ENCODE results near the gene DGKI. TPM values are rescaled to one million over a fixed set of nuclear protein-coding genes. Genes with fewer than 3 reads are reported as not detected.

Gene DGKI
- total RNA-seq, 1 experiment from 2014 or later = 0.15 TPM

DNA sequence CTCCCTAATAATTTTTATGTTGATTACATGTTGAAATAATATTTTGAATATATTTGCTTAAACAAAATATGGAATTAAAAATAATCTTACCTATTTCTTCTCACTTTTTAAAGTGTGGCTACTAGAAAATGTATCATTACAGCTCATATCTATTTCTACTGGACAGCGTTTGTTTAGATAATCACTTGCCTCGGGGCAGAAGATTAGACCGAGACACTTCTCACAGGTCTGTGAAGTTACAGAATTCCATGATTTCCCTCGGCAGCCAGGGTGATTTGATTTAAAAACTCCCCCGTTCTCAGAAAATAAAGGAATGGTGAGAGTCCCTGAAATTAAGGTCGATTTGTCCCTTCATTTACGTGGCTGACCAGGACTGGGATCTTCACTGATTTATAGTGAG is 162.5 kb downstream of the DGKI start:
- Histone ChIP-seq H3K9ac (ENCODE audit: low read length) (no peak overlapping the region), H3K79me2 (ENCODE audit: insufficient read depth, low read length) (no peaks in the 10 kb centered on the region), H3K4me1 (ENCODE audit: control insufficient read depth in 1 of 2, insufficient read depth in 2 of 2, low read length in 2 of 2) (no peaks in the 10 kb centered on the region), H4K20me1 (ENCODE audit: insufficient read depth) (no peaks in the 10 kb centered on the region), H2AFZ (ENCODE audit: low read depth, low read length, poor library complexity, severe bottlenecking) (no peak overlapping the region), H3K4me3 (replicated peaks in 1 of 2; ENCODE audit: low read depth in 1 of 2, low read length in 2 of 2) (no peak overlapping the region), H3K9me3 (ENCODE audit: control insufficient read depth in 1 of 2, insufficient read depth in 1 of 2, low read depth in 1 of 2, low read length in 2 of 2) (no peaks in the 10 kb centered on the region), H3K27ac (ENCODE audit: low read depth, low read length) (no peak overlapping the region), H3K4me2 (ENCODE audit: low read length) (no peak overlapping the region), H3K36me3 (ENCODE audit: control insufficient read depth in 1 of 2, insufficient read depth in 2 of 2, low read length in 2 of 2) (no peaks in the 10 kb centered on the region), H3K27me3 (ENCODE audit: insufficient read depth, low read length) (peaks cover 39% of the 10 kb centered on the region), H3K9me2 (ENCODE audit: insufficient read depth) (no peaks in the 10 kb centered on the region)
- intact Hi-C loops (cut with micrococcal nuclease) = no loop called here
- DNase-seq (ENCODE audit: low read depth, low spot score) (no peak), ATAC-seq (no peak)
- ChIA-PET CTCF (no interaction called here), RAD21 (ENCODE audit: low non-redundant PET in 1 of 2, low total read pairs in 2 of 2, uncharacterized antibody in 2 of 2, unreplicated experiment in 2 of 2) (no interaction called here), POLR2A (no interaction called here)
- no peak for TF ChIP-seq YY1 (IDR thresholded peaks at IDR 0.05; ENCODE audit: extremely low read depth, insufficient replicate concordance, low read depth, low read length)
- TF ChIP-seq, protein P1, sequence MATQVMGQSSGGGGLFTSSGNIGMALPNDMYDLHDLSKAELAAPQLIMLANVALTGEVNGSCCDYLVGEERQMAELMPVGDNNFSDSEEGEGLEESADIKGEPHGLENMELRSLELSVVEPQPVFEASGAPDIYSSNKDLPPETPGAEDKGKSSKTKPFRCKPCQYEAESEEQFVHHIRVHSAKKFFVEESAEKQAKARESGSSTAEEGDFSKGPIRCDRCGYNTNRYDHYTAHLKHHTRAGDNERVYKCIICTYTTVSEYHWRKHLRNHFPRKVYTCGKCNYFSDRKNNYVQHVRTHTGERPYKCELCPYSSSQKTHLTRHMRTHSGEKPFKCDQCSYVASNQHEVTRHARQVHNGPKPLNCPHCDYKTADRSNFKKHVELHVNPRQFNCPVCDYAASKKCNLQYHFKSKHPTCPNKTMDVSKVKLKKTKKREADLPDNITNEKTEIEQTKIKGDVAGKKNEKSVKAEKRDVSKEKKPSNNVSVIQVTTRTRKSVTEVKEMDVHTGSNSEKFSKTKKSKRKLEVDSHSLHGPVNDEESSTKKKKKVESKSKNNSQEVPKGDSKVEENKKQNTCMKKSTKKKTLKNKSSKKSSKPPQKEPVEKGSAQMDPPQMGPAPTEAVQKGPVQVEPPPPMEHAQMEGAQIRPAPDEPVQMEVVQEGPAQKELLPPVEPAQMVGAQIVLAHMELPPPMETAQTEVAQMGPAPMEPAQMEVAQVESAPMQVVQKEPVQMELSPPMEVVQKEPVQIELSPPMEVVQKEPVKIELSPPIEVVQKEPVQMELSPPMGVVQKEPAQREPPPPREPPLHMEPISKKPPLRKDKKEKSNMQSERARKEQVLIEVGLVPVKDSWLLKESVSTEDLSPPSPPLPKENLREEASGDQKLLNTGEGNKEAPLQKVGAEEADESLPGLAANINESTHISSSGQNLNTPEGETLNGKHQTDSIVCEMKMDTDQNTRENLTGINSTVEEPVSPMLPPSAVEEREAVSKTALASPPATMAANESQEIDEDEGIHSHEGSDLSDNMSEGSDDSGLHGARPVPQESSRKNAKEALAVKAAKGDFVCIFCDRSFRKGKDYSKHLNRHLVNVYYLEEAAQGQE (IDR thresholded peaks at IDR 0.05; ENCODE audit: low read depth) = no peak
- TF ChIP-seq SRF (IDR thresholded peaks at IDR 0.05; ENCODE audit: low read depth) = no peak
- no peak for TF ChIP-seq ZNF274 (IDR thresholded peaks at IDR 0.05; ENCODE audit: low read depth, low read length)
- TF ChIP-seq JUND (IDR thresholded peaks at IDR 0.05) = no peak
- TF ChIP-seq POLR2A (IDR thresholded peaks at IDR 0.05; ENCODE audit: borderline replicate concordance, extremely low read depth, insufficient read depth, insufficient read length) = no peak
- TF ChIP-seq ZFX (IDR thresholded peaks at IDR 0.05) = no peak
- TF ChIP-seq CBX3 (IDR thresholded peaks at IDR 0.05; ENCODE audit: low read depth) = no peak
- TF ChIP-seq RAD21 (IDR thresholded peaks at IDR 0.05; ENCODE audit: low read depth) = no peak
- no peak for TF ChIP-seq TCF7L2 (IDR thresholded peaks at IDR 0.05; ENCODE audit: borderline replicate concordance, extremely low read depth, insufficient read depth, insufficient read length)
- TF ChIP-seq SP1 (IDR thresholded peaks at IDR 0.05; ENCODE audit: low read depth) = no peak
- no peak for TF ChIP-seq EGR1 (IDR thresholded peaks at IDR 0.05; ENCODE audit: low read depth)
- no peak for TF ChIP-seq CEBPB (IDR thresholded peaks at IDR 0.05; ENCODE audit: low read depth)
- TF ChIP-seq, protein P2, sequence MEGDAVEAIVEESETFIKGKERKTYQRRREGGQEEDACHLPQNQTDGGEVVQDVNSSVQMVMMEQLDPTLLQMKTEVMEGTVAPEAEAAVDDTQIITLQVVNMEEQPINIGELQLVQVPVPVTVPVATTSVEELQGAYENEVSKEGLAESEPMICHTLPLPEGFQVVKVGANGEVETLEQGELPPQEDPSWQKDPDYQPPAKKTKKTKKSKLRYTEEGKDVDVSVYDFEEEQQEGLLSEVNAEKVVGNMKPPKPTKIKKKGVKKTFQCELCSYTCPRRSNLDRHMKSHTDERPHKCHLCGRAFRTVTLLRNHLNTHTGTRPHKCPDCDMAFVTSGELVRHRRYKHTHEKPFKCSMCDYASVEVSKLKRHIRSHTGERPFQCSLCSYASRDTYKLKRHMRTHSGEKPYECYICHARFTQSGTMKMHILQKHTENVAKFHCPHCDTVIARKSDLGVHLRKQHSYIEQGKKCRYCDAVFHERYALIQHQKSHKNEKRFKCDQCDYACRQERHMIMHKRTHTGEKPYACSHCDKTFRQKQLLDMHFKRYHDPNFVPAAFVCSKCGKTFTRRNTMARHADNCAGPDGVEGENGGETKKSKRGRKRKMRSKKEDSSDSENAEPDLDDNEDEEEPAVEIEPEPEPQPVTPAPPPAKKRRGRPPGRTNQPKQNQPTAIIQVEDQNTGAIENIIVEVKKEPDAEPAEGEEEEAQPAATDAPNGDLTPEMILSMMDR (IDR thresholded peaks at IDR 0.05 in 2 of 3, conservative IDR thresholded peaks at IDR 0.05 in 1 of 3; ENCODE audit: borderline replicate concordance in 1 of 3, insufficient read depth in 1 of 3, low read depth in 2 of 3, low read length in 2 of 3) = no peak
- TF ChIP-seq, protein P3, sequence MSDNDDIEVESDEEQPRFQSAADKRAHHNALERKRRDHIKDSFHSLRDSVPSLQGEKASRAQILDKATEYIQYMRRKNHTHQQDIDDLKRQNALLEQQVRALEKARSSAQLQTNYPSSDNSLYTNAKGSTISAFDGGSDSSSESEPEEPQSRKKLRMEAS (IDR thresholded peaks at IDR 0.05) = no peak
- TF ChIP-seq, protein P4, sequence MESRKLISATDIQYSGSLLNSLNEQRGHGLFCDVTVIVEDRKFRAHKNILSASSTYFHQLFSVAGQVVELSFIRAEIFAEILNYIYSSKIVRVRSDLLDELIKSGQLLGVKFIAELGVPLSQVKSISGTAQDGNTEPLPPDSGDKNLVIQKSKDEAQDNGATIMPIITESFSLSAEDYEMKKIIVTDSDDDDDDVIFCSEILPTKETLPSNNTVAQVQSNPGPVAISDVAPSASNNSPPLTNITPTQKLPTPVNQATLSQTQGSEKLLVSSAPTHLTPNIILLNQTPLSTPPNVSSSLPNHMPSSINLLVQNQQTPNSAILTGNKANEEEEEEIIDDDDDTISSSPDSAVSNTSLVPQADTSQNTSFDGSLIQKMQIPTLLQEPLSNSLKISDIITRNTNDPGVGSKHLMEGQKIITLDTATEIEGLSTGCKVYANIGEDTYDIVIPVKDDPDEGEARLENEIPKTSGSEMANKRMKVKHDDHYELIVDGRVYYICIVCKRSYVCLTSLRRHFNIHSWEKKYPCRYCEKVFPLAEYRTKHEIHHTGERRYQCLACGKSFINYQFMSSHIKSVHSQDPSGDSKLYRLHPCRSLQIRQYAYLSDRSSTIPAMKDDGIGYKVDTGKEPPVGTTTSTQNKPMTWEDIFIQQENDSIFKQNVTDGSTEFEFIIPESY (IDR thresholded peaks at IDR 0.05; ENCODE audit: extremely low read depth, insufficient replicate concordance, low read length) = no peak
- no peak for TF ChIP-seq EZH2phosphoT487 (IDR thresholded peaks at IDR 0.05; ENCODE audit: borderline replicate concordance)
- TF ChIP-seq, protein P5, sequence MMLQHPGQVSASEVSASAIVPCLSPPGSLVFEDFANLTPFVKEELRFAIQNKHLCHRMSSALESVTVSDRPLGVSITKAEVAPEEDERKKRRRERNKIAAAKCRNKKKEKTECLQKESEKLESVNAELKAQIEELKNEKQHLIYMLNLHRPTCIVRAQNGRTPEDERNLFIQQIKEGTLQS (IDR thresholded peaks at IDR 0.05) = no peak
- no peak for TF ChIP-seq FOSL1 (IDR thresholded peaks at IDR 0.05; ENCODE audit: low read depth)
- BruUV-seq (replicated peaks) = no TSS peak

Measured in HCT116 (cell line).